HK-2 (cell line): ENCODE results near the gene TEDC2.
A peak's percentile ranks its signal among the peaks of the same experiment; 100 is the strongest.
"Not testable (repeated sequence)": the region's sequence is repeated elsewhere in the genome, so short reads cannot be mapped to it uniquely, and the experiment has no call there.

Source experiments
- DNase-seq: peaks from one replicate; pipeline ENCODE4 v3.0.0-alpha.2; 2018; ENCODE audit not compliant: unreplicated experiment

The TEDC2 gene

DNA sequence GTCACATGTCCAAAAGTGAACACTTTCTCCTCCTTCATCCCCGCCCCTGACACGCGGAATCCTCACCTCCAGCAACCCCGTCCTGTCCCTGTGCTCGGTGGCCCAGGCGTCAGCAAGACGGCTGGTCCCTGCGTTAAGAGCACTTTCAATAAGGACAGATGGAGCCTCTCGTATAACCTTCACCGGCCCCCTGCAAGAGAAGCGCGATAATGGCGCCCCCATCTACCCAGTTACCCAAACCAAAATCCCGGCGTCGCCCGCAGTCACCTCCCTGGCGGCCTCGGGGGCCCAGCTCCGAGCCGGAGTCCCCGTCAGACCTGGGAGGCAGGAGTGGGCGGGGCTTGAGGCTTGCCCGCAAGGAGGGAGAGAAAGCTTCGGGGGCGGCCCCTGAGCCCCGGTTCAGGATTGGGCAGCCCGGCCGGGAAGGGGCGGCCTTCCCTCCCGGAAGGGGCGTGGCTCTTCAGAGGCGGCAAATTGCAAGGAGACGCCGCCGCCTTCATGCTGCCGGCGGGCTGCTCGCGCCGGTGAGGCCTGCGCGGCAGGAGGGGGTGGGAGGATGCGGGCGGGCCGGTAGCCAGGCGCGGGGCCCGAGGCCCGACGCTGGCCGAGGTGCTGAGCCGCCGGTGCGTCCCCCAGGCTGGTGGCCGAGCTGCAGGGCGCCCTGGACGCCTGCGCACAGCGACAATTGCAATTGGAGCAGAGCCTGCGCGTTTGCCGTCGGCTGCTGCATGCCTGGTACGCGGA is at the start of gene TEDC2:
Gene TEDC2, plus strand, starts transcription at position 463 of the 744 bp plus-strand sequence. Its CDS starts 36 bp downstream, at position 499.
- DNase-seq, result peak; percentile 90

DNA sequence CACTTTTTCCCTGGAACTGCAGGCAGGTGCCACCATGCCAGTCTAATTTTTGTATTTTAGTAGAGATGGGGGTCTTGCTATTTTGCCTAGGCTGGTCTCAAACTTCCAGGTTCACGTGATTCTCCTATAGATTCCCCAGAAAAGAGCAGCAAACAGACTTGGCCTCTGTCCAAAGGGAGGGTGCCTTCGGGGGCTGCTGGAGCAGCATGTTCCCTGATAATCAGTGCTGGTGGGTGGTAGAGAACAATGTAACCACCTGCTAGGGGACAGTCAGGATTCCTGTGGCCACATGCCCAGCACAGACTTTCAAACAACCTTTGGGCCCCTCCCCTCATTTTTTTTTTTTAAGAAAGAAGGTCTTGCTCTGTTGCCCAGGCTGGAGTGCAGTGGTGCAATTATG is 44.8 kb upstream of the TEDC2 start:
- DNase-seq, result no peak

DNA sequence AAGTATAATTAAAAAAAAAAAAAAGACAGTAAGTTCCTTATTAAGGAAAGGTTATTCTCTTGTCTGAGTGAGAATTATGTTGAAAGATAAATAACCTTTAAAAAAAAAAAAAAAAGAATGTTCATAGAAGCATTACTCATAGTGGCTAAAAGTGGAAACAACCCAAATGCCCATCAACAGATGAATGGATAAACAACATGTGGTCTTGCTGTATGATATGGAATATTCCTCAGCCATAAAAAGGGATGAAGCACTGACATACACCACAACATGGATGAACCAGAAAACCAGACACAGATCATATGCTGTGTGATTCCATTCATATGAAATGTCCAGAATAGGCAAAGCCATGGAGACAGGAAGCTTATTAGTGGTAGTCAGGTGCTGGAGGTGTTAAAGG is 39.9 kb upstream of the TEDC2 start:
- DNase-seq, result no peak

- no peak for DNase-seq
Observed at GRCh38 chr16:2422123-2422867, 37.6 kb upstream of the TEDC2 start.

GRCh38 chr16:2424061-2425007 is 35.6 kb upstream of the TEDC2 start:
- DNase-seq, result no peak

GRCh38 chr16:2425008-2425518 is 34.8 kb upstream of the TEDC2 start:
- DNase-seq, result no peak

GRCh38 chr16:2425825-2426430 is 34.0 kb upstream of the TEDC2 start:
- DNase-seq, result no peak

GRCh38 chr16:2426941-2427361 is 33.0 kb upstream of the TEDC2 start:
- DNase-seq, result no peak

GRCh38 chr16:2427526-2427925 is 32.4 kb upstream of the TEDC2 start:
- no peak for DNase-seq

GRCh38 chr16:2428051-2428783 is 31.7 kb upstream of the TEDC2 start:
- peak; percentile 65 for DNase-seq

- DNase-seq, result no peak
Observed at GRCh38 chr16:2428784-2429033, 31.2 kb upstream of the TEDC2 start.

DNA sequence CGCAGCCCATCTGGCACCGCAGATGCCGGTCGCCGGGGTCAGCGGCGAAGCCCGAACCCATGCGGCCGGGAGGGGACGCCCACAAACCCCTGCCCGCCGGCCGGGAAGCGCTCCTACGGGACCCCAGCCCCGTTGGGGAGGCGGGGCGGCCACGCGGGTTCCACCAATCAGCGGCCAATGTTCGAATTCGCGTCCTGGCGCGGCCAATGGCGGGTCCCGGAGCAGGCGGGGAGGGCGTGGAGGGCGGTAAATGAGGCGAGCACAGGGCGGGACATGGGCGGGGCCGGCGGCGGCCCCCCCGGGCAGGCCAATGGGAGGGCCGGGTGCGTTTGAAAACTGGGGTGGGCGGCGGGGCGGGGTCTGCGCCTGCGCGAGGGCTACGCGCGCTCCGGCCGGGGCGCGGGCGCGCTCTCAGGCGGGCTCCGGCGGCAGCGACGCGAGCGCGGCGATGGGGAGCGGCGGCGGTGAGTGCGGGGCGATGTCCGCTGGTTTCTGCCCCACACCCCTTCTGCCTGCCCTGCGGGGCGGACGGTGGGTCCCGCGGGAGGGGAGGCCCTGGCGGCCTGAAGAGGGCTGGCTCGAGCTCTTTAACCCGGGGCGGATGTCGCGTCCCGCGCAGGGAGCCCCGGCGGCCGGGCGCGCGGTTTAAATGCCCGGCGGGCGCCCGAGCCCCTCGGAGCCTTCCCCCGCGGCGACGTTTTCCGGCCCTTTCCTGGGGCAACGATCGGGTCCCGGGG is 30.7 kb upstream of the TEDC2 start, which contains the start of gene CCNF:
Gene CCNF, plus strand, starts transcription at position 414 of the 737 bp plus-strand sequence. Its CDS starts 35 bp downstream, at position 449.
- peak; percentile 95 for DNase-seq

DNA sequence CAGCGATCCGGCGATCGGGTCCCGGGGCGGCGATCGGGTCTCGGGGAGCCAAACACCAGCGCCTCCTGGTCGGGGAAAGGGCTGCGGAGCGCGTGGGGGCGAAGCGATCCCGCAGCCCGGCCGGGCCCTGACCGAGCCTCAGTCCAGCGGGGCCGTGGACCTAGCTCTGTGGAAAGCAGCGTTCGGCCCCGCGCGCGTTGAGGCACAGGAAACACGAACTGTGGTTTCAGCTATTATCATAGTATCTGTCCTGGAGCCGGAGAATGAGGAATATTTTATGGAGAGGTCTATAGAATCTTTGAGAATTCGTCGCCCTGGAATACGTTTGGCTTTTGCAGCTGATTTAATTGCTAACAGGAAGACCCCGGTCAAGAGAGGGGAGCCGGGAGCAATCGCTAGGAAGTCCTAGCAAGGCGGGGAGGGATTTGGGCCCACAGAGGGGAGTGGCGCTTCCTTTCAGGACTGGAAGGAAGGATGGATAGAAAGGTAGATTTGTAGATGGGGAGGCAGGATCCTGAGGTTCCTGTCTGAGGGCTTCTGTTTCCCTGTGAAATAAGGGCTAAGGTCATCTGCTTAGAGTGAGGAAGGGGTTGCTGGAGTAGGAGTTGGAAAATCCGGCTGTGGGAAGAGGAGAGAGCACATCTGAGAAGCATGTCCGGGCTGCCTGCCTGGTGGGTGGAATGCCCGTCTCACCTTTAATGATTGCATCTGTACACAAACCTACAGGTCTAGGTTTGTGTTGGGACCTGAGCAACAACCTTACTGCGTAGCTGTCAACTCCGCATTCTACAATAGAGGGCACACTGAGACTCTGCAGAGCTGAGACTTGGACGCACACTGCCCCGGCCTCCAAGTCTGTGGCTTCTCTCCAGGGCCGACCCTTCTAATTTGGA is 29.9 kb upstream of the TEDC2 start:
- no peak for DNase-seq

- DNase-seq, result no peak
Observed at GRCh38 chr16:2432286-2432685, 27.6 kb upstream of the TEDC2 start.

- DNase-seq, result no peak
Observed at GRCh38 chr16:2432801-2433505, 27.0 kb upstream of the TEDC2 start.

DNA sequence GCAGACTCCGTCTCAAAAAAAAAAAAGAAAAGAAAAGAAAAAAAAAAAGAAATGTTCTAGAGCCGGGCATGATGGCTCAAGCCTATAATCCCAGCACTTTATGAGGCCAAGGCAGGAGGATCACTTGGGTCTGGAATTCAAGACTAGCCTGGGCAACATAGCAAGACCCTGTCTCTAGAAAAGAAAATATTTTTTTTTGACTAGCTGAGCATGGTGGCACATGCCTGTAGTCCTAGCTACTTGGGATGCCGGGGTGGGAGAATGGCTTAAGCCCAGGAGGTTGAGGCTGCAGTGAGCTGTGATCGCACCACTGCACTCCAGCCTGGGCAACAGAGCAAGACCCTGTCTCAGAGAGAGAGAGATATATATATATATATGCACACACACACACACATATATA is 24.7 kb upstream of the TEDC2 start:
- not testable (repeated sequence) for DNase-seq

GRCh38 chr16:2436110-2436509 is 23.8 kb upstream of the TEDC2 start:
- DNase-seq, result no peak

- no peak for DNase-seq
Observed at GRCh38 chr16:2437032-2437790, 22.7 kb upstream of the TEDC2 start.
